ENCODE results near the gene PNPT1. TPM values are rescaled to one million over a fixed set of nuclear protein-coding genes. Genes with fewer than 3 reads are reported as not detected.

Gene PNPT1
- total RNA-seq, 3 donors from 2014 or later, result 14.8 to 29.8 (median 25.3) TPM

DNA sequence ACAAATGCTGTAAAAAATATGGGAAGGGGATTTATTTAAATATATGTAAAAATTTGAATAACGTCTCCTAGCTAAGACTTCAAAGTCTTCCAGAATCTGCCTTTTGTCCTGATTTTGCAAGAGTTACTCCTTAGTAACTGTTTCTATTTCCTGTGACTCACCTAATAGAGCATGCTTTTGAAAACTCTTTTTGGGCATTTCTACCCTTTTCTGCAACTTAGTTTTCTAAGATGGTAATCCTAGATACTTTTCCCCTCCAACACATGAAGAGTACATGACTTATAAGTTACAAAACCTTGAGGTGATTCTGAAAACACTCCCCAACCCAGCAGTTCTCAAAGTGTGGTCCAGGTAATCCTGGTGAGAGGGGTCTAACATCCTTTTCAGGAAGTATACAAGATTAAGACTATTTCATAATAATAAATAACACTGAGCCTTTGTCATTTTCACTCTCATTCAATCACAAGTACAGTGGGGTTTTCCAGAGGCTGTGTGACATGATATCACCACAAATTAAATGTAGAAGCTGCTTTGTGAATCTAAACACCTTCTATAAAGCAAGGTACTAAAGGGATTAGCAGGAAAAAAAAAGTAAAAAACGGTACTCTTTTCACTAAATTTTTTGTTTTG is 108.1 kb downstream of the PNPT1 start:
- no peak for TF ChIP-seq CTCF (IDR thresholded peaks at IDR 0.05)
- Histone ChIP-seq H3K9me3 (no peaks in the 10 kb centered on the region), H3K36me3 (ENCODE audit: low read depth) (peaks cover 6% of the 10 kb centered on the region), H3K4me1 (ENCODE audit: low read depth) (no peaks in the 10 kb centered on the region), H3K4me3 (no peak overlapping the region)
- intact Hi-C loops (cut with DNase I, micrococcal nuclease), result no loop called here
- DNase-seq (no peak), ATAC-seq (no peak)

Other genes with a start within 250 kb of the PNPT1 start
- 10 to 100 TPM in 2 of 3 donors, 1 to 10 TPM in 1; 9.5 to 40.6 (median 16.1) TPM for gene CFAP36, start 174.1 kb downstream of the PNPT1 start, total RNA-seq
- 10 to 100 TPM; 66.4 to 89.0 (median 68.5) TPM for gene PPP4R3B, start 76.2 kb downstream of the PNPT1 start, total RNA-seq
- 10 to 100 TPM in 2 of 3 donors, 1 to 10 TPM in 1; 9.5 to 80.1 (median 40.8) TPM for gene EFEMP1, start 229.9 kb upstream of the PNPT1 start, total RNA-seq